ENCODE results near the gene TMEM235. TPM values are rescaled to one million over a fixed set of nuclear protein-coding genes. Genes with fewer than 3 reads are reported as not detected.

The TMEM235 gene
- total RNA-seq, 4 donors from 2014 or later, result not detected

DNA sequence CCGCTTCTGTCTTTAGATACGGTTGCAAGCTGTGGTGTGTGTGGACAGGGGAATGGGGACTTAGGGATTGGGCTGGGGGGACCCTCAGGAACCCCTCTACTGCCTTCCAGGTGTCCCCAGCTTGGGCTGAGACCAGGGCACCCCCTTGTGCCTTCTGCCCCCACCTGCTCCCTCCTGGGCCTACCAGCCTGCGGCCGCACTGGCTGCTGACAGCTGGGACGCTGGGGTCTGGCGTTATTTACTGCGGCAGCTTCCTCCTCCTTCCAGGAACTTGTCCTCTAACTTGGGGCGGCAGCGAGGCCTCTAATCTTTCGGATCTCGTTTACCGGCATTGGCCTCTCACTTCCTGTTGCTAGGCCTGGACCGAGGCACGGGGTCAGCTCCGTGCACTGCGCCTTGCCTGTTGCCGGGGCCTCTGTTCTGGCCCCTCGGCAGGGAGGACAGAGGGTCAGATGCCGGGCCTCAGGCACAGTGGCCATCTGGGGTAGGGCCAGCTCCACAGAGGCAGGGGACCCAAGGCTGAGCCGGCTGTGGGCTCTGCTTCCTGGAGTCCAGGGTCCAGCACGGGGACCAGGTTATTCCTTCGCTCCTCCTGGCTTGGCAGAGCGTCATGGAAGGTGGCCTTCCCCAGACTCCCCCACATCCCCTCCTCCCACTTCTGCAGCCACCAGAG lies 31.8 kb downstream of the TMEM235 start:
- WGBS, 2 donors, result 67 to 89% methylated on average over 12 to 19 of the region's 23 CpGs
- intact Hi-C loops (cut with DNase I), result no loop called here

DNA sequence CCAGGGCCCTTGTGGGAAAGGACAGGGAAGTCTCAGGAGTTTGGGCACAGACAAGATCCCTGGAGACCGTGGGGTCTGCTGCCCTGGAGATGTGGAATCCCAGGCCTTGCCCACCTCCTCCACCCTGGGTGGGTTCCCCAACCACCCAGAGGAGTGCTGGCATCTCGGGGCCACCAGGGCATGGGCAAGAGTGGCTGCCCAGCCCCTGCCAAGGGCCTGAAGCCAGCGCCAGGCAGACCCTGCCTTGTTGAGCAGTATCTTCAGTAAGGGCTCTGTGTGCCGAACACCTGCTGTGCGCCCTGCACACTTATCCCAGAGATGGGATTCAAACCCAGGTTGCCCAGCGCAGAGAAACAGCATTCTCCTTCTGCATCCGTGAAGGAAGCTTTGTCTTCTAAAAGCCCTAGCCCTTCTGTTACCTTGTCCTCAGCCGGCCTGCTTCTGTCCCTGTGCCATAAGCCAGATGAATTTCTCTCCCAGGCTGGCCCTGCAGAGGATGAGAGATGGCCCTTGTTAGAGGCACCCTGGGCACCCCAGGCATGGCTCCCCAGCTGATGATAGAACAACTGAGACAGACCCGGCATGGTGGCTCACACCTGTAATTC lies 32.4 kb downstream of the TMEM235 start:
- Histone ChIP-seq H3K36me3 (no peaks in the 10 kb centered on the region), H3K9me3 (no peaks in the 10 kb centered on the region), H3K4me1 (peaks cover 0 to 20% of the 10 kb centered on the region in 2 donors), H3K27ac (peak overlapping the region in 2 of 3 donors; percentile 5 to 33), H3K27me3 (no peaks in the 10 kb centered on the region), H3K4me3 (replicated peaks in 1 of 3) (no peak overlapping the region)
- 95% methylated on average over 3 to 9 of the region's 9 CpGs for WGBS, 2 donors
- intact Hi-C loops (cut with DNase I), result no loop called here
- no peak for DNase-seq
- TF ChIP-seq POLR2A (IDR thresholded peaks at IDR 0.05), result no peak
- TF ChIP-seq, protein P1, sequence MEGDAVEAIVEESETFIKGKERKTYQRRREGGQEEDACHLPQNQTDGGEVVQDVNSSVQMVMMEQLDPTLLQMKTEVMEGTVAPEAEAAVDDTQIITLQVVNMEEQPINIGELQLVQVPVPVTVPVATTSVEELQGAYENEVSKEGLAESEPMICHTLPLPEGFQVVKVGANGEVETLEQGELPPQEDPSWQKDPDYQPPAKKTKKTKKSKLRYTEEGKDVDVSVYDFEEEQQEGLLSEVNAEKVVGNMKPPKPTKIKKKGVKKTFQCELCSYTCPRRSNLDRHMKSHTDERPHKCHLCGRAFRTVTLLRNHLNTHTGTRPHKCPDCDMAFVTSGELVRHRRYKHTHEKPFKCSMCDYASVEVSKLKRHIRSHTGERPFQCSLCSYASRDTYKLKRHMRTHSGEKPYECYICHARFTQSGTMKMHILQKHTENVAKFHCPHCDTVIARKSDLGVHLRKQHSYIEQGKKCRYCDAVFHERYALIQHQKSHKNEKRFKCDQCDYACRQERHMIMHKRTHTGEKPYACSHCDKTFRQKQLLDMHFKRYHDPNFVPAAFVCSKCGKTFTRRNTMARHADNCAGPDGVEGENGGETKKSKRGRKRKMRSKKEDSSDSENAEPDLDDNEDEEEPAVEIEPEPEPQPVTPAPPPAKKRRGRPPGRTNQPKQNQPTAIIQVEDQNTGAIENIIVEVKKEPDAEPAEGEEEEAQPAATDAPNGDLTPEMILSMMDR (IDR thresholded peaks at IDR 0.05), result no peak

More for the DNA sequence above, 31.8 kb downstream of the TMEM235 start:
- DNase-seq, result no peak
- Histone ChIP-seq H3K36me3 (no peaks in the 10 kb centered on the region), H3K27me3 (no peaks in the 10 kb centered on the region), H3K4me3 (replicated peaks in 1 of 3) (no peak overlapping the region), H3K4me1 (peaks cover 0 to 23% of the 10 kb centered on the region in 2 donors), H3K27ac (peak overlapping the region in 2 of 3 donors; percentile 5 to 33), H3K9me3 (no peaks in the 10 kb centered on the region)
- TF ChIP-seq, protein P1 (IDR thresholded peaks at IDR 0.05), result no peak

DNA sequence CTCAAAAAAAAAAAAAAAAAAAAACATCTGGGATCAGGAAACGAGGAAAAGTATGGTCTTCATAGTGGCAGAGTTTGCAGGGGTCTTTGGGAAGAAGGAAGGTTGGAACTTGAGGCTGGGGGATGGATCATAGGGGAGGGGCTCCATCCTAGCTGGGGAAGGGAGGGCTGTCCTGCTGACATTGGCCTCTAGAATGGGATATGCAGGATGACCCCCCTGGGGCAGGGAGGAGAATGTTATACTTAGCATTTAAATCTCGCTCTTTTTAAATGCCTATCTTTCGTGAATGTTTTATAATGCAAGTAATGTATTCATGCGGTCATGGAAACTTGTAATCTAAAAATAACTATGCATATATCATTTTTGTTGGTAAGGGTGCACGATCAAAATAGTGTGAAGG lies 33.2 kb downstream of the TMEM235 start:
- Histone ChIP-seq H3K27me3 (no peaks in the 10 kb centered on the region), H3K9me3 (no peaks in the 10 kb centered on the region), H3K4me3 (replicated peaks in 1 of 3) (no peak overlapping the region), H3K27ac (no peak overlapping the region), H3K36me3 (no peaks in the 10 kb centered on the region), H3K4me1 (peaks cover 0 to 20% of the 10 kb centered on the region in 2 donors)
- 91 to 93% methylated on average over 5 of the region's 5 CpGs for WGBS, 2 donors
- intact Hi-C loops (cut with DNase I), result no loop called here
- TF ChIP-seq, protein P1 (IDR thresholded peaks at IDR 0.05), result no peak
- no peak for TF ChIP-seq POLR2A (IDR thresholded peaks at IDR 0.05)
- DNase-seq, result no peak

- no peaks in the 10 kb centered on the region for H3K36me3 ChIP-seq
- 81 to 86% methylated on average over 10 of the region's 10 CpGs for WGBS, 2 donors
- H3K9me3 ChIP-seq, result no peaks in the 10 kb centered on the region
- H3K4me3 ChIP-seq (replicated peaks in 1 of 3), result no peak overlapping the region
- no peak for DNase-seq
- H3K27ac ChIP-seq, result peak overlapping the region in 2 of 3 donors; percentile 54 to 73
- no peaks in the 10 kb centered on the region for H3K27me3 ChIP-seq
- intact Hi-C loops (cut with DNase I), result no loop called here
- peaks cover 0 to 20% of the 10 kb centered on the region in 2 donors for H3K4me1 ChIP-seq
- TF ChIP-seq, protein P1 (IDR thresholded peaks at IDR 0.05), result no peak
- no peak for TF ChIP-seq POLR2A (IDR thresholded peaks at IDR 0.05)
Observed at GRCh38 chr17:78265121-78265520, 33.7 kb downstream of the TMEM235 start.

DNA sequence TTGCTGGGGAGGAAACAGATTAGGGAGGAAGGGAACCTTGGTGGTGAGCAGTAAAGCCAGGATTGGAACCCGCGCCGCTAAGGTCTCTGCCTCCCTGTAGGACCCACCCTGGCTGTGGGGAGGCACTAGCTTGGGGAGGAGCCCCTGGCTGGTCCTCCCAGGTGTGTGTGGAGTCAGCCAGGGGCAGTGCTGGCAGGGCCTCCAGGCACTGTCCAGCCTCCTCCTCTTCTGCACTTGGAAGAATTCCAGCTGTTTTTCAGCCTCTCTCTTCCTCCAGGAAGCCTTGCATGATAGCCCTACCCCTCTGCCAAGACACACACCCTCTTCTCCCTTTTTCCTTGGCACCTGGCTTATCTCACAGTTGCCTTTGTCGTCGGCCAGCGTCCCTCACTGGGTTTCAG lies 34.8 kb downstream of the TMEM235 start:
- 84 to 92% methylated on average over 3 to 6 of the region's 6 CpGs for WGBS, 2 donors
- intact Hi-C loops (cut with DNase I), result no loop called here
- H3K27ac ChIP-seq, result peak overlapping the region in 2 of 3 donors; percentile 31 to 73

More for the DNA sequence above, 34.8 kb downstream of the TMEM235 start:
- Histone ChIP-seq H3K27me3 (no peaks in the 10 kb centered on the region), H3K4me3 (replicated peaks in 1 of 3) (no peak overlapping the region), H3K36me3 (no peaks in the 10 kb centered on the region), H3K4me1 (peaks cover 0 to 20% of the 10 kb centered on the region in 2 donors), H3K9me3 (no peaks in the 10 kb centered on the region)
- DNase-seq, result no peak
- TF ChIP-seq, protein P1 (IDR thresholded peaks at IDR 0.05), result no peak
- no peak for TF ChIP-seq POLR2A (IDR thresholded peaks at IDR 0.05)
